ENCODE measurements around the gene LTBP1. TPM values are rescaled to one million over a fixed set of nuclear protein-coding genes. Genes with fewer than 3 reads are reported as not detected.

Gene LTBP1
- total and polyA plus RNA-seq, 10 of the 15 experiments (the other 5 are each of a cell fraction or from before 2014, with no cell fraction given): 0.01 to 0.28 (median 0.12) TPM; not detected in 2

- TF ChIP-seq ZNF592 (IDR thresholded peaks at IDR 0.05) (no peak), ZNF207 (IDR thresholded peaks at IDR 0.05; ENCODE audit: borderline replicate concordance) (no peak), TAF1 (IDR thresholded peaks at IDR 0.05; ENCODE audit: borderline replicate concordance, low read depth, low read length) (no peak), RBBP5 (conservative IDR thresholded peaks at IDR 0.05) (no peak), HDAC6 (IDR thresholded peaks at IDR 0.05; ENCODE audit: unreplicated experiment) (no peak), PAX8 (IDR thresholded peaks at IDR 0.05) (no peak), HDGF (IDR thresholded peaks at IDR 0.05) (no peak)
Measured at GRCh38 chr2:33059471-33060156, 112.9 kb downstream of the LTBP1 start (continued).

- no peak for FAIRE-seq
- H3K4me1 ChIP-seq (ENCODE audit: control insufficient read depth, insufficient read depth, low read length): no peaks in the 10 kb centered on the region
- ChIA-PET POLR2A (no interaction called here), RAD21 (ENCODE audit: unreplicated experiment) (no interaction called here), CTCF (no interaction called here), SMC1A (ENCODE audit: uncharacterized antibody, unreplicated experiment) (interaction anchor here (0.8 kb wide), 1 partner anchor 26 kb away, joined by 3 read pairs; no protein-coding TSS in a partner anchor)
- no peak overlapping the region for H3K4me2 ChIP-seq (ENCODE audit: control insufficient read depth, insufficient read depth)
- H3K36me3 ChIP-seq (ENCODE audit: control insufficient read depth in 2 of 2, insufficient read depth in 2 of 2, low read length in 1 of 2): no peaks in the 10 kb centered on the region
- no peak for ATAC-seq
- no peak overlapping the region for H3K27ac ChIP-seq (ENCODE audit: control insufficient read depth, insufficient read depth)
- no peaks in the 10 kb centered on the region; a peak in 1 of 4 replicates for H3K27me3 ChIP-seq (replicated peaks in 1 of 2; ENCODE audit: control insufficient read depth in 2 of 2, insufficient read depth in 2 of 2, low read length in 1 of 2)
- H4K20me1 ChIP-seq (ENCODE audit: control insufficient read depth, insufficient read depth): no peaks in the 10 kb centered on the region
- no peak overlapping the region for H3K4me3 ChIP-seq
- no peak overlapping the region for H2AFZ ChIP-seq (ENCODE audit: control insufficient read depth, low read depth, low read length)
- TF ChIP-seq ZNF274 (IDR thresholded peaks at IDR 0.05; ENCODE audit: insufficient read depth, insufficient read length) (no peak), IKZF2 (IDR thresholded peaks at IDR 0.05) (no peak), POLR2AphosphoS2 (IDR thresholded peaks at IDR 0.05; ENCODE audit: low read depth, low read length) (no peak), ZNF217 (IDR thresholded peaks at IDR 0.05) (no peak)
- no peaks in the 10 kb centered on the region for H3K9me3 ChIP-seq (replicated peaks; ENCODE audit: control insufficient read depth, insufficient read depth, low read length)
- DNase-seq (ENCODE audit: low read depth, low spot score): no peak
- no TSS peak for BruUV-seq (replicated peaks)
- H3K9ac ChIP-seq (ENCODE audit: control insufficient read depth, insufficient read depth, low read length): no peak overlapping the region
- no peaks in the 10 kb centered on the region for H3K79me2 ChIP-seq (ENCODE audit: control insufficient read depth, insufficient read depth, low read length)
- intact Hi-C loops (cut with micrococcal nuclease; ENCODE audit: unreplicated experiment): no loop called here
- in situ Hi-C loops (cut with MboI): no loop called here
- 43% methylated on average over 2 of the region's 2 CpGs for WGBS (ENCODE audit: insufficient coverage, insufficient replicate concordance, low lambda C conversion rate, missing lambda C conversion rate)
Measured at GRCh38 chr2:33060405-33060804, 113.7 kb downstream of the LTBP1 start.

All from GM12878 (cell line).